ENCODE results near the gene ADARB2.
"Not testable (repeated sequence)": the region's sequence is repeated elsewhere in the genome, so short reads cannot be mapped to it uniquely, and the experiment has no call there.

The ADARB2 gene

DNA sequence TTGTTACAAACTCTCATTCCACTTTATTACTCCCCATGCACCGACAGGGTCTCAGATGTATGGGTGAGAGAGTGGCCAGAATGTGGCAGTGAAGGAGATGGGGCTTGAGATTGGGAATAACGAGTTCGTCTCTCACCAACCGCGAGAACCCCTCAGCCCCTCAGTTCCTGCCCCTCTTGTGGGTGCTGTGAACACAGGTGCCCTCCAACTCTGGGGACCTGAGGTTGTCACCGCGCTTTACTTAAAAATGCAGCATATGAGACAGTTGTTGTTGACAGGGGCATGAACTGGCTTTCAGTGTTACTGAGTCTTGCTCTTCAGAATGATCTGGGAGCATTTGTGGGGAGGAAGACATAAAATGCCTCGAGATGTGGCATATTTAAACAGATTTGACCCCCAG lies 391.1 kb downstream of the ADARB2 start:
- no peaks in the 10 kb centered on the region for H3K4me1 ChIP-seq (ENCODE audit: control insufficient read depth in 1 of 2, insufficient read depth in 2 of 2, low read length in 2 of 2)
- no peaks in the 10 kb centered on the region for H3K9me3 ChIP-seq (ENCODE audit: control insufficient read depth in 1 of 2, low read length in 2 of 2)
- no peak overlapping the region for H3K4me3 ChIP-seq (ENCODE audit: low read depth in 1 of 2, low read length in 2 of 2)
- no peaks in the 10 kb centered on the region for H3K36me3 ChIP-seq (ENCODE audit: control insufficient read depth in 1 of 2, insufficient read depth in 2 of 2, low read length in 2 of 2)
- H3K27me3 ChIP-seq (ENCODE audit: low read depth, low read length) = no peaks in the 10 kb centered on the region
- H3K27ac ChIP-seq (ENCODE audit: low read length) = no peak overlapping the region

DNA sequence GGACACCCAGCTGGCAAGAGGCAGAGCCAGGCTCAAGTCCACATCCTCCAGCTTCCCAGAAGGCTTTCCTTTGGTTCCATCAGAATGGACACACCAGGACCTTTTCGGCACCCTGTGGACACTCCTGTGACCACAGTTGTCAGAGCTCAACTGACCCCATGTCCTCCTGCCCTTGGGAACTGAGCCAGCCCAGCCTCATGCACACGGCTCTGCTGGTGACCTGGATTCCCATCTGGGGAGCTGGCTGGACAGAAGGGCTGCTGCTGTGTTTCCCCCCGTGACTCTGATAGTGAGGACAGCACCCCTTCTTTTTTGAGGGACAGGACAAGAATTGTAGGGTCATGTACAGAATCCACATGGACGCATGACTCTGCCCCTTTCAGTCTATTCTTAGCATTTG lies 392.0 kb downstream of the ADARB2 start:
- H3K4me3 ChIP-seq (ENCODE audit: low read depth in 1 of 2, low read length in 2 of 2) = no peak overlapping the region
- H3K36me3 ChIP-seq (ENCODE audit: control insufficient read depth in 1 of 2, insufficient read depth in 2 of 2, low read length in 2 of 2) = no peaks in the 10 kb centered on the region
- no peaks in the 10 kb centered on the region for H3K9me3 ChIP-seq (ENCODE audit: control insufficient read depth in 1 of 2, low read length in 2 of 2)
- no peaks in the 10 kb centered on the region for H3K4me1 ChIP-seq (ENCODE audit: control insufficient read depth in 1 of 2, insufficient read depth in 2 of 2, low read length in 2 of 2)
- no peak overlapping the region for H3K27ac ChIP-seq (ENCODE audit: low read length)
- no peaks in the 10 kb centered on the region for H3K27me3 ChIP-seq (ENCODE audit: low read depth, low read length)

DNA sequence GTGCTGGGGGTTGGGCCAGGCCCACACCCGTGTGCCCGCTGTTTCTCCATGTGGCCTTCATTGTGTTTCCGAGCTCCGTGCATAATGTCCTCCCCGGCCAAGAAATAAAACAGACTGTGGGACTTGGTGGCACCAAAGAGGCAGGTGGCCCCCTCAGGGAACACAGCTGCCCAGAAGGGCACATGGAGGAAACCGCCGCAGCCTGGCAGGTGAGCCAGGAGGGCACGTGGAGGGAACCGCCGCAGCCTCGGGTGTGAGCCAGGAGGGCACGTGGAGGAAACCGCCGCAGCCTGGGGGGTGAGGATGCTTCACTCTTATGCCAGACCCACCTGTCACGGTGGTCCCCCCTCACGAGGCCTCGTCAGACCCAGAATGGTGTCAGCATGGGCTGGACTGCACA lies 392.5 kb downstream of the ADARB2 start:
- Histone ChIP-seq H3K9me3 (ENCODE audit: control insufficient read depth in 1 of 2, low read length in 2 of 2) (no peaks in the 10 kb centered on the region), H3K4me1 (ENCODE audit: control insufficient read depth in 1 of 2, insufficient read depth in 2 of 2, low read length in 2 of 2) (no peaks in the 10 kb centered on the region), H3K36me3 (ENCODE audit: control insufficient read depth in 1 of 2, insufficient read depth in 2 of 2, low read length in 2 of 2) (no peaks in the 10 kb centered on the region), H3K4me3 (ENCODE audit: low read depth in 1 of 2, low read length in 2 of 2) (no peak overlapping the region), H3K27me3 (ENCODE audit: low read depth, low read length) (no peaks in the 10 kb centered on the region), H3K27ac (ENCODE audit: low read length) (no peak overlapping the region)

DNA sequence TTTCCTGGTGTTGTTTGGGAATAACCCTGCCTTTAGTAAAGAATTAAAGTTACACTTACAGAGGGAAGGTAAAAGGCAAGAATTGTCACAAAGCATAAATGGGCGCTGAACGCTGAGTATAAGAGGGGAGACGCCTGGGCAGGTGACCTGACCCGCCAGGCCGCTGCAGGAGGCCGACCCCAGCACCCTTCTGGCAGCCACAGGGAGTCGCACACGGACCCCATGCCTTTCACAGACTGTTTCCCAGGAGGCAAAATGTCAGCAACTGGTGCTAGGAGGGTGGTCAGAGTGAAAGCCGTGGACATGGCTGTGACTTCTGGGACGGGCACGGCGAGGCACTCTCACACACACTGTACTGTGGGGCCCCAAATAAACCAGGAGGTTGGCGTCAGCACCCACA lies 392.9 kb downstream of the ADARB2 start:
- Histone ChIP-seq H3K36me3 (ENCODE audit: control insufficient read depth in 1 of 2, insufficient read depth in 2 of 2, low read length in 2 of 2) (no peaks in the 10 kb centered on the region), H3K4me3 (ENCODE audit: low read depth in 1 of 2, low read length in 2 of 2) (no peak overlapping the region), H3K27ac (ENCODE audit: low read length) (no peak overlapping the region), H3K27me3 (ENCODE audit: low read depth, low read length) (no peaks in the 10 kb centered on the region), H3K4me1 (ENCODE audit: control insufficient read depth in 1 of 2, insufficient read depth in 2 of 2, low read length in 2 of 2) (no peaks in the 10 kb centered on the region), H3K9me3 (ENCODE audit: control insufficient read depth in 1 of 2, low read length in 2 of 2) (no peaks in the 10 kb centered on the region)

DNA sequence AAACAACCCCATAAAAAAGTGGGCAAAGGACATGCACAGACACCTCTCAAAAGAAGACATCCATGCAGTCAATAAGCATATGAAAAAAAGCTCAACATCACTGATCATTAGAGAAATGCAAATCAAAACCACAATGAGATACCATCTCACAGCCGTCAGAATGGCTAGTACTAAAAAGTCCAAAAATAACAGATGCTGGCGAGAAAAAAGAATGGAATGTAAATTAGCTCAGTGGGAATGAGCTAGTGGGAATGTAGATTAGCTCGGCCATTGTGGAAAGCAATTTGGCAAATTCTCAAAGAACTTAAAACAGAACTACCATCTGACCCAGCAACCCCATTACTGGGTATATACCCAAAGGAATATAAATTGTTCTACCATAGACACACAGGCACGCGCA lies 394.1 kb downstream of the ADARB2 start:
- Histone ChIP-seq H3K4me3 (ENCODE audit: low read depth in 1 of 2, low read length in 2 of 2) (no peak overlapping the region), H3K9me3 (ENCODE audit: control insufficient read depth in 1 of 2, low read length in 2 of 2) (no peaks in the 10 kb centered on the region), H3K27me3 (ENCODE audit: low read depth, low read length) (no peaks in the 10 kb centered on the region), H3K36me3 (ENCODE audit: control insufficient read depth in 1 of 2, insufficient read depth in 2 of 2, low read length in 2 of 2) (no peaks in the 10 kb centered on the region), H3K27ac (ENCODE audit: low read length) (no peak overlapping the region), H3K4me1 (ENCODE audit: control insufficient read depth in 1 of 2, insufficient read depth in 2 of 2, low read length in 2 of 2) (no peaks in the 10 kb centered on the region)

DNA sequence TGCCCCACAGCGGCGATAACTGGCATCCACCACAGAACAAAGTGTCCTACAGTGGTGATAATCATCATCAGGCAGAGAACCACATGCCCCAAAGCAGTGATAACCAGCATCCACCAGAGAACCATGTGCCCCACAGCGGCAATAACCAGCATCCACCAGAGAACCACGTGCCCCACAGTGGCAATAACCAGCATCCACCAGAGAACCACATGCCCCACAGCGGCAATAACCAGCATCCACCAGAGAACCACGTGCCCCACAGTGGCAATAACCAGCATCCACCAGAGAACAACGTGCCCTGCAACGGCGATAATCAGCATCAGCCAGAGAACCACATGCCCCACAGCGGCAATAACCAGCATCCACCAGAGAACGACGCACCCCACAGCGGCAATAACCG lies 396.3 kb downstream of the ADARB2 start:
- not testable (repeated sequence) for H3K4me3 ChIP-seq (ENCODE audit: low read depth in 1 of 2, low read length in 2 of 2); H3K27me3 ChIP-seq (ENCODE audit: low read depth, low read length); H3K9me3 ChIP-seq (ENCODE audit: control insufficient read depth in 1 of 2, low read length in 2 of 2); H3K4me1 ChIP-seq (ENCODE audit: control insufficient read depth in 1 of 2, insufficient read depth in 2 of 2, low read length in 2 of 2); H3K36me3 ChIP-seq (ENCODE audit: control insufficient read depth in 1 of 2, insufficient read depth in 2 of 2, low read length in 2 of 2); H3K27ac ChIP-seq (ENCODE audit: low read length)

DNA sequence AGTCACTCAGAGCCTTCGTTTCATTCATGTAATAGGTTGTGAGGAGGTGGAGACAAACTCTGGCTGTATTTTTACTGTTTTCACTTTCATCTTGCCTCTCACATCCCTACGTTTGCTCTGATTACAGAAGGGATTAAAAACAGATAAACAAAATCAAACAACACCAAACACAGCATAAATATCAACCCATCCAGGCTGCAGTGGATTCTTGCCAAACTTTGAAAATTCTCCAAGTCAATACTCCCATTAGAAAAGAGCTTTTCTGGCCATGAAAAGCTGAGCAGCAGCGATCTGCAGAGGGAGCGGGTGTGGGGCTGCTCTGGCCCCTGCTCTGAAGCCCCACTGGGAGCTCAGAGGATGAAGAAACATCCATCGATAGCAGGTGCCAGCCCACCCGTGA lies 397.9 kb downstream of the ADARB2 start:
- H3K9me3 ChIP-seq (ENCODE audit: control insufficient read depth in 1 of 2, low read length in 2 of 2) = no peaks in the 10 kb centered on the region
- H3K27ac ChIP-seq (ENCODE audit: low read length) = no peak overlapping the region
- H3K36me3 ChIP-seq (ENCODE audit: control insufficient read depth in 1 of 2, insufficient read depth in 2 of 2, low read length in 2 of 2) = no peaks in the 10 kb centered on the region
- H3K4me3 ChIP-seq (ENCODE audit: low read depth in 1 of 2, low read length in 2 of 2) = no peak overlapping the region
- no peaks in the 10 kb centered on the region for H3K27me3 ChIP-seq (ENCODE audit: low read depth, low read length)
- no peaks in the 10 kb centered on the region for H3K4me1 ChIP-seq (ENCODE audit: control insufficient read depth in 1 of 2, insufficient read depth in 2 of 2, low read length in 2 of 2)

DNA sequence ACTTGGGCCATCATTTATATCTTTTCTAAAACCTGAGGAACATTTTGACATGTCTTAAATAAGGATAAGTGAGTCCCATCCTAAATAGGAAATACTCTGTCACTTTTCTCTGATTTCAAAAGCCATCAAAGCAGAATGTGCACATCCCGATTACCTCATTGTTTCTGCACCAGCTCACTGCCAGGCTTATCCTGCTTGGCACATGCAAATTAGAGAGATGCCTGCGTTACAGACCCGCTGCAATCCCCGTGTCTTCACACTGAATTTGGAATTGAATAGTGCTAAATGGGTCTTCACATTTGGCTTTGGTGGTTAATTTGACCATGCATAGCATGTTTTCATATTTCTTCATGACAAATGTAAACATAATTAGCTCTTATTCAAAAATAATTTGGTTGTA lies 401.7 kb downstream of the ADARB2 start:
- H3K4me1 ChIP-seq (ENCODE audit: control insufficient read depth in 1 of 2, insufficient read depth in 2 of 2, low read length in 2 of 2) = no peaks in the 10 kb centered on the region
- no peaks in the 10 kb centered on the region for H3K27me3 ChIP-seq (ENCODE audit: low read depth, low read length)
- H3K4me3 ChIP-seq (ENCODE audit: low read depth in 1 of 2, low read length in 2 of 2) = no peak overlapping the region
- H3K36me3 ChIP-seq (ENCODE audit: control insufficient read depth in 1 of 2, insufficient read depth in 2 of 2, low read length in 2 of 2) = no peaks in the 10 kb centered on the region
- H3K27ac ChIP-seq (ENCODE audit: low read length) = no peak overlapping the region
- no peaks in the 10 kb centered on the region for H3K9me3 ChIP-seq (ENCODE audit: control insufficient read depth in 1 of 2, low read length in 2 of 2)

DNA sequence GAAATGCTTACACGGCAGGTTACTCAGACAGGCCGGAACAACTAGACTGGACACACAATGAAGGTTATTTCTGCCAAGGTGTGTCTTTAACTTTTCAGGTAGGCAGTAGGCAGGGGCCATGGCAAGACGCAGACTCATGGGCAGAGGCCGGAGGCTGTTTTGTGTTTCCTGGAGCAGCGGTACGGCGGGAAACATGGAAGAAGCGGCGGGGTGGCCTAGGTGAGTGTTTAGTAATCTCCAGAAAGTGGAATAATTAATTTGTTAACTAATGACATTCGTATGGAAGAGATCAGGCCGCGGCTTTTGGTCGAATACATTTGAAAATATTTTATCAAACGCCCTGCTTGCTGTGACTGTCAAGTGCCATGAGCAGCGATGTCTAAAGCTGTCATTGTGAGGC lies 403.3 kb downstream of the ADARB2 start:
- Histone ChIP-seq H3K4me3 (ENCODE audit: low read depth in 1 of 2, low read length in 2 of 2) (no peak overlapping the region), H3K27ac (ENCODE audit: low read length) (no peak overlapping the region), H3K9me3 (ENCODE audit: control insufficient read depth in 1 of 2, low read length in 2 of 2) (no peaks in the 10 kb centered on the region), H3K36me3 (ENCODE audit: control insufficient read depth in 1 of 2, insufficient read depth in 2 of 2, low read length in 2 of 2) (no peaks in the 10 kb centered on the region), H3K27me3 (ENCODE audit: low read depth, low read length) (no peaks in the 10 kb centered on the region), H3K4me1 (ENCODE audit: control insufficient read depth in 1 of 2, insufficient read depth in 2 of 2, low read length in 2 of 2) (no peaks in the 10 kb centered on the region)

DNA sequence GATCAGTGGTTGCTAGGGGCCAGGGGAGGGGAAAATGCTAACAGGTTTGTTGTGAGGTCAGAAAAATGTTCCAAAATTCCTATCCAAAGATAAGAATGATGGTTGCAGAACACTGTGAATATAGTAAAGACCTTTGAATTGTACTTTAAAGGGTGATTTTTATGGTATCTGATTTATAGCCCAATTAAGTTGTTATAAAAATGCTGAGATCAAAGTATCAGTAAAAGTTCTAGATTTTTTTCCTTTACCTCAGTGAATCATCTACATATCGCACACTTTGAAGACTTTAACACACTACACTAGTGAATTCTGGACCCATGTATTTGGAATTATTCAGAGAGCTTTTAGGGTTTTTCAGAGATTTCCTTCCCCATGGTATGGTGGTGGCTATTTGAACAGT lies 405.8 kb downstream of the ADARB2 start:
- Histone ChIP-seq H3K4me3 (ENCODE audit: low read depth in 1 of 2, low read length in 2 of 2) (no peak overlapping the region), H3K9me3 (ENCODE audit: control insufficient read depth in 1 of 2, low read length in 2 of 2) (peaks cover 0 to 3% of the 10 kb centered on the region in 2 donors), H3K4me1 (ENCODE audit: control insufficient read depth in 1 of 2, insufficient read depth in 2 of 2, low read length in 2 of 2) (no peaks in the 10 kb centered on the region), H3K27me3 (ENCODE audit: low read depth, low read length) (no peaks in the 10 kb centered on the region), H3K36me3 (ENCODE audit: control insufficient read depth in 1 of 2, insufficient read depth in 2 of 2, low read length in 2 of 2) (no peaks in the 10 kb centered on the region), H3K27ac (ENCODE audit: low read length) (no peak overlapping the region)

DNA sequence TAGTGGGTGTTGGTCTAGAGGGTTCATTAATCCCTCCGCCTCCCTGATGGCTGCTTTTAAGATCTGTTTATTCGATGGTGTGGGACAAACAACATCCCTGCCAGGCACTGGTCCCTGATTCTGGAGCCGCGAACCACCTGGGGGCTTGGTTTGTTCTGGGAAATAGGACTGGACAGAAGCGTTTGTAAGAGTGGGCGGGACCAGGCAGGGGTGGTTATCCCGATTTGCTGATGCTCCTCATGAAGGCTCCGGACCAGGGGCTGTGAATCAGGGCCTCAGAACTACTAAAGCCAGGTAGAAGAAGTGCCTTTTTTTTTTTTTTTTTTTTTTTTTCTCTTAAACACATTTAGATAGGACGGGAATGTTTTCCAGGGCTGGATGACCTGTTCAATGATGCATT lies 407.7 kb downstream of the ADARB2 start:
- H3K36me3 ChIP-seq (ENCODE audit: control insufficient read depth in 1 of 2, insufficient read depth in 2 of 2, low read length in 2 of 2) = no peaks in the 10 kb centered on the region
- no peaks in the 10 kb centered on the region for H3K27me3 ChIP-seq (ENCODE audit: low read depth, low read length)
- peaks cover 0 to 3% of the 10 kb centered on the region in 2 donors for H3K9me3 ChIP-seq (ENCODE audit: control insufficient read depth in 1 of 2, low read length in 2 of 2)
- no peak overlapping the region for H3K4me3 ChIP-seq (ENCODE audit: low read depth in 1 of 2, low read length in 2 of 2)
- H3K4me1 ChIP-seq (ENCODE audit: control insufficient read depth in 1 of 2, insufficient read depth in 2 of 2, low read length in 2 of 2) = no peaks in the 10 kb centered on the region
- no peak overlapping the region for H3K27ac ChIP-seq (ENCODE audit: low read length)

DNA sequence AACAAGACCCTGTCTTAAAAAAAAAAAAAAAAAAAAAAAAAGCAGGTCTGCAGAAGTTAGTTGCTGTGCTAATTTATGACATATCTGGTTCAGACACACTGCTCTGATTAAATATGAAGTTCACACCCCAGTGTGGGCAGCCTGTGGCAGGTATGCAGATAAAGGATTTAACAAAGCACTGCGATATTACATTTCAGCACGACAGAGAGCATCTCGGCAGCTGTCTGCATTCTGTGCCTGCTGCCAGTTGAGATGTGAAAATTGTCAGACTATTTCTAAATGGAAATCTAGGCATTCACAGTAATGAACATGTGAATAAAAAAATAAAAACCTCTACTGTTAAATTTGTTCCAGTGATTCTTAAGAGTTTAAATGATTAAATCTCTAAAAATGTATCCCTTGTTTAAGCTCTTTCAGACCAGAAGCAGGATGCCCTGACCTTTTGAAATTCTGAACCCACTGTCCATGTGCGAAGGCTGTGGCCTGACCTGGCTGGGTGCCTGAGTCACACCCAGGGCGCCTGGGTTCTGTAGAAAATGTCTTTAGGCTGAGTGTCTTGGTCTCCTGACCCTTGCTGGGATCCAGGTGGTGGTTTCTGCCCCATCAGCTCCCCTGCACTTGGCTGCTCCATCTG lies 408.2 kb downstream of the ADARB2 start:
- Histone ChIP-seq H3K36me3 (ENCODE audit: control insufficient read depth in 1 of 2, insufficient read depth in 2 of 2, low read length in 2 of 2) (no peaks in the 10 kb centered on the region), H3K27ac (ENCODE audit: low read length) (no peak overlapping the region), H3K4me3 (ENCODE audit: low read depth in 1 of 2, low read length in 2 of 2) (no peak overlapping the region), H3K4me1 (ENCODE audit: control insufficient read depth in 1 of 2, insufficient read depth in 2 of 2, low read length in 2 of 2) (no peaks in the 10 kb centered on the region), H3K9me3 (ENCODE audit: control insufficient read depth in 1 of 2, low read length in 2 of 2) (peaks cover 0 to 3% of the 10 kb centered on the region in 2 donors), H3K27me3 (ENCODE audit: low read depth, low read length) (no peaks in the 10 kb centered on the region)

Measured in muscle layer of duodenum (tissue), 2 donors.